PC-9 (cell line): Measurements from ENCODE around the gene RPEL1. TPM values are rescaled to one million over a fixed set of nuclear protein-coding genes. Genes with fewer than 3 reads are reported as not detected.
A peak's percentile ranks its signal among the peaks of the same experiment; 100 is the strongest.
"Not testable (repeated sequence)": the region's sequence is repeated elsewhere in the genome, so short reads cannot be mapped to it uniquely, and the experiment has no call there.

Source experiments
- Bru-seq: library from RNA; stranded (reverse); fragments of 400-500 nt; gene quantifications from one replicate; lab custom pipeline; 2021; lab: Mats Ljungman, UMichigan
- BruChase-seq, 2 experiments: library from RNA; stranded (reverse); fragments of 400-500 nt; gene quantifications; one replicate each; lab custom pipeline; 2021; lab: Mats Ljungman, UMichigan
- BruUV-seq: library from RNA; stranded (reverse); fragments of 400-500 nt; replicated peaks from 2 replicates; lab custom pipeline; 2021; lab: Mats Ljungman, UMichigan
- CTCF ChIA-PET: fragments of 300-600 bp; sonication (Branson Sonifier 250); formaldehyde crosslinking; loops from one replicate; lab custom pipeline; 2022; ENCODE audit warnings: antibody characterized with exemption; lab: Charles Lee
- POLR2A ChIA-PET: fragments of 300-600 bp; sonication (Branson Sonifier 250); formaldehyde crosslinking; loops from one replicate; lab custom pipeline; 2022; ENCODE audit warnings: antibody characterized with exemption; ENCODE audit not compliant: unreplicated experiment; lab: Charles Lee
- DNase-seq, 2 experiments: peaks; one replicate each; pipeline versions ENCODE4 v3.0.0 to v3.0.0-alpha.2; 2015 to 2022; ENCODE audit warnings: mixed read lengths in 1 of 2
- H2AFZ ChIP-seq: fragments of 200-600 bp; sonication (generic); 2 replicates; pipeline ENCODE4 v1.8.1; 2017; ENCODE audit warnings: antibody characterized with exemption
- H3F3A ChIP-seq: fragments of 200-600 bp; sonication (generic); 2 replicates; pipeline ENCODE4 v1.8.1; 2017; ENCODE audit warnings: antibody characterized with exemption, mild to moderate bottlenecking, low read depth; ENCODE audit not compliant: insufficient read depth
- H3K27ac ChIP-seq: fragments of 200-600 bp; sonication (generic); 2 replicates; pipeline ENCODE4 v1.6.1; 2016; ENCODE audit warnings: mixed run types
- H3K27me3 ChIP-seq: fragments of 200-600 bp; sonication (generic); 2 replicates; pipeline ENCODE4 v1.6.1; 2016; ENCODE audit warnings: low read depth, mixed run types; ENCODE audit not compliant: insufficient read depth
- H3K36me3 ChIP-seq: fragments of 200-600 bp; sonication (generic); 2 replicates; pipeline ENCODE4 v1.6.1; 2016; ENCODE audit warnings: low read depth, mixed run types
- H3K4me1 ChIP-seq: fragments of 200-600 bp; sonication (generic); replicated peaks from 2 replicates; pipeline ENCODE4 v1.6.1; 2016; ENCODE audit warnings: mixed run types; ENCODE audit not compliant: insufficient read depth
- H3K4me2 ChIP-seq: fragments of 200-600 bp; sonication (generic); 2 replicates; pipeline ENCODE4 v1.6.1; 2017; ENCODE audit warnings: mixed run types
- H3K4me3 ChIP-seq: fragments of 200-600 bp; sonication (generic); 2 replicates; pipeline ENCODE4 v1.6.1; 2016; ENCODE audit warnings: mixed run types
- H3K79me2 ChIP-seq: fragments of 200-600 bp; sonication (generic); 2 replicates; pipeline ENCODE4 v1.6.1; 2017; ENCODE audit warnings: low read depth, mixed run types
- H3K9me2 ChIP-seq: fragments of 200-600 bp; sonication (generic); 2 replicates; pipeline ENCODE4 v1.8.1; 2017; ENCODE audit warnings: mild to moderate bottlenecking; ENCODE audit not compliant: insufficient read depth
- H3K9me3 ChIP-seq: fragments of 200-600 bp; sonication (generic); 2 replicates; pipeline ENCODE4 v1.8.1; 2016; ENCODE audit warnings: low read depth; ENCODE audit not compliant: insufficient read depth
- H4K20me1 ChIP-seq: fragments of 200-600 bp; sonication (generic); 2 replicates; pipeline ENCODE4 v1.8.1; 2017; ENCODE audit not compliant: insufficient read depth
- EZH2 ChIP-seq: fragments of 200-600 bp; sonication (generic); IDR thresholded peaks from 2 replicates; pipeline ENCODE4 v1.8.0; 2017; ENCODE audit warnings: antibody characterized with exemption, low read depth
- intact Hi-C: fragments of 100-400 bp; cut with micrococcal nuclease; formaldehyde crosslinking; loops from one replicate; pipeline ENCODE4 v1.10.0; 2022; ENCODE audit not compliant: unreplicated experiment
- long read RNA-seq: library from polyadenylated mRNA; stranded (forward); transcript quantifications from one replicate; pipeline ENCODE4 v2.0.0, GENCODE V29; 2022
- total RNA-seq: library from RNA; stranded (reverse); gene quantifications from 2 replicates; pipeline ENCODE4 v1.2.3, GENCODE V29; 2021
- TF ChIP-seq, protein P1 (sequence below): fragments of 200-600 bp; sonication (generic); conservative IDR thresholded peaks from 2 replicates; pipeline ENCODE4 v1.6.1; 2017; ENCODE audit warnings: mixed run types, antibody characterized with exemption, mild to moderate bottlenecking, moderate library complexity

Gene RPEL1
- total RNA-seq (not detected in 2 replicates), Bru-seq, nascent RNA (percentile 32 among the genes with signal in this experiment), BruChase-seq, experiment 1, labeled RNA remaining after a 2-hour chase (percentile 29 among the genes with signal in this experiment), BruChase-seq, experiment 2, labeled RNA remaining after a 6-hour chase (percentile 17 among the genes with signal in this experiment)
- long read RNA-seq, result 0 reads

DNA sequence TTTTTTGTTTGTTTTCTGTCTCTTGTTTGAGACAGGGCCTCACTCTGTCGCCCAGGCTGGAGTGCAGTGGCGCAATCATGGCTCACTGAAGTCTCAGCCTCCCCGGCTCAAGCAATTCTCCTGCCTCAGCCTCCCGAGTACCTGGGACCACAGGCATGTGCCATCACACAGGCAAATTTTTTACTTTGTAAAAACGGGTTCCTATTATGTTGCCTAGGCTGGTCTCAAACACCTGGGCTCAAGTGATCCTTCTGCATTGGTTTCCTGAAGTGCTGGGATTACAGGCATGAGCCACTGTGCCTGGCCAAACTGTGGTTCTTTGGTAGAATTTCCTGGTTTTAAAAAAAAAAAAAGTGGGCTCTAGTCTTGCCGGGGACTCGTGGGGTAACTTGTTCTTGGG is at the start of gene RPEL1:
Gene RPEL1, plus strand, starts transcription at position 301 of the 400 bp plus-strand sequence. CDS start 110 bp downstream, outside the sequence.
- CTCF ChIA-PET, H3K4me3 ChIP-seq, BruUV-seq, H3K36me3 ChIP-seq, H3K27me3 ChIP-seq, H3K9me3 ChIP-seq, DNase-seq, H3K79me2 ChIP-seq, H3K4me2 ChIP-seq, H4K20me1 ChIP-seq, POLR2A ChIA-PET, H3K27ac ChIP-seq, H3K9me2 ChIP-seq, H2AFZ ChIP-seq: not testable (repeated sequence)
- intact Hi-C loops, result loop anchor here (2.0 to 10.0 kb wide), 2 partner anchors 181 to 329 kb away; no protein-coding TSS in a partner anchor
- Histone ChIP-seq H3K4me1 (peaks cover 32% of the 10 kb centered on the region), H3F3A (peaks cover 21% of the 10 kb centered on the region)

GRCh38 chr10:103196516-103196915 is 49.2 kb upstream of the RPEL1 start:
- no peaks in the 10 kb centered on the region for H3K9me3 ChIP-seq
- DNase-seq, result no peak
- ChIA-PET POLR2A (no interaction called here), CTCF (no interaction called here)
- H3K4me2 ChIP-seq, result 0 out of 2 replicates have a peak overlapping the region, but pooled peaks have one; percentile 39
- H3K79me2 ChIP-seq, result peaks cover 18% of the 10 kb centered on the region
- peak overlapping the region; percentile 73 for H3K27ac ChIP-seq
- H3K9me2 ChIP-seq, result no peaks in the 10 kb centered on the region
- intact Hi-C loops, result no loop called here
- no peak overlapping the region for H2AFZ ChIP-seq
- 0 out of 2 replicates have a peak, but pooled peaks cover 8% of the 10 kb centered on the region for H3K36me3 ChIP-seq
- H3K27me3 ChIP-seq, result no peaks in the 10 kb centered on the region
- TF ChIP-seq, protein P1, sequence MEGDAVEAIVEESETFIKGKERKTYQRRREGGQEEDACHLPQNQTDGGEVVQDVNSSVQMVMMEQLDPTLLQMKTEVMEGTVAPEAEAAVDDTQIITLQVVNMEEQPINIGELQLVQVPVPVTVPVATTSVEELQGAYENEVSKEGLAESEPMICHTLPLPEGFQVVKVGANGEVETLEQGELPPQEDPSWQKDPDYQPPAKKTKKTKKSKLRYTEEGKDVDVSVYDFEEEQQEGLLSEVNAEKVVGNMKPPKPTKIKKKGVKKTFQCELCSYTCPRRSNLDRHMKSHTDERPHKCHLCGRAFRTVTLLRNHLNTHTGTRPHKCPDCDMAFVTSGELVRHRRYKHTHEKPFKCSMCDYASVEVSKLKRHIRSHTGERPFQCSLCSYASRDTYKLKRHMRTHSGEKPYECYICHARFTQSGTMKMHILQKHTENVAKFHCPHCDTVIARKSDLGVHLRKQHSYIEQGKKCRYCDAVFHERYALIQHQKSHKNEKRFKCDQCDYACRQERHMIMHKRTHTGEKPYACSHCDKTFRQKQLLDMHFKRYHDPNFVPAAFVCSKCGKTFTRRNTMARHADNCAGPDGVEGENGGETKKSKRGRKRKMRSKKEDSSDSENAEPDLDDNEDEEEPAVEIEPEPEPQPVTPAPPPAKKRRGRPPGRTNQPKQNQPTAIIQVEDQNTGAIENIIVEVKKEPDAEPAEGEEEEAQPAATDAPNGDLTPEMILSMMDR, result no peak
- no peak for TF ChIP-seq EZH2
- BruUV-seq, result no TSS peak
- H4K20me1 ChIP-seq, result peaks cover 7% of the 10 kb centered on the region
- H3K4me1 ChIP-seq, result peaks cover 28% of the 10 kb centered on the region
- no peak overlapping the region for H3K4me3 ChIP-seq
- peaks cover 3% of the 10 kb centered on the region; the same call in 1 of the 2 replicates for H3F3A ChIP-seq

DNA sequence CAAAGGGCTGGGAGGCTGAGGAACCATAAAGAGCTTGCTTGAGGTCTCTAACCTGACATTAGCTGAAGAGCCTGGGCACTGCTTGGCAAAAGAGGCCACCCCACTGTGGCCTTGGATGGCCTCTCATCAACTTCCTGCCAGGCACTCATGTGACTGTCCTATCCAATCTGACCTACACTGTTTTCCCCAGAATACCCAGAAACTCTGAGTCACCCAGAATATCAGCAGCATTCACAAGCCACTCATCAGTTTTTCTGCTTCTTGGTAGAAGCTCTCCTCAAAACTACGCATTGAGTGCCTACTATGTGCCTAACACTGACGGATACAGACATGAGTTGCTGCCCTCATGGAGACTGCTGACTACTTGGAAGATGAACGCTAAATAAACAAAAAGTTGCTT is 48.5 kb upstream of the RPEL1 start:
- Histone ChIP-seq H4K20me1 (peaks cover under 1% of the 10 kb centered on the region; the same call in 1 of the 2 replicates), H3K36me3 (0 out of 2 replicates have a peak, but pooled peaks cover 2% of the 10 kb centered on the region), H3K9me2 (no peaks in the 10 kb centered on the region), H3K4me3 (no peak overlapping the region), H3K79me2 (peaks cover 11% of the 10 kb centered on the region), H3K27ac (peak overlapping the region; percentile 73), H2AFZ (no peak overlapping the region), H3F3A (peaks cover 3% of the 10 kb centered on the region; the same call in 1 of the 2 replicates), H3K9me3 (no peaks in the 10 kb centered on the region), H3K4me1 (peaks cover 24% of the 10 kb centered on the region), H3K27me3 (no peaks in the 10 kb centered on the region), H3K4me2 (peak overlapping the region; percentile 39; the same call in 1 of the 2 replicates)
- peak; percentile 39 to 64 for DNase-seq
- TF ChIP-seq EZH2, result no peak
- TF ChIP-seq, protein P1, result no peak
- no TSS peak for BruUV-seq
- ChIA-PET POLR2A (interaction anchor here (0.7 kb wide), 1 partner anchor 8 kb away, joined by 3 read pairs; no protein-coding TSS in a partner anchor), CTCF (no interaction called here)
- intact Hi-C loops, result no loop called here
